Activated naive CD4-positive, alpha-beta T cell treated with anti-CD3 and anti-CD28 coated beads for 36 hours (primary cell): Measurements from ENCODE around the gene SLC40A1. TPM values are rescaled to one million over a fixed set of nuclear protein-coding genes. Genes with fewer than 3 reads are reported as not detected.

Experiments
- CTCF ChIA-PET: fragments of 350-600 bp; sonication (Branson Sonifier 250); formaldehyde crosslinking; loops from one replicate; lab custom pipeline; 2021; ENCODE audit warnings: antibody characterized with exemption; lab: Charles Lee
- DNase-seq: peaks from one replicate; pipeline ENCODE4 v3.0.0-alpha.2; 2020
- H3K27ac Mint-ChIP-seq: one replicate; pipeline ENCODE4 v1.8.0; 2021; ENCODE audit warnings: mild to moderate bottlenecking, mixed read lengths
- H3K27me3 Mint-ChIP-seq: one replicate; pipeline ENCODE4 v1.8.0; 2021; ENCODE audit warnings: low read depth, mixed read lengths
- H3K36me3 Mint-ChIP-seq: one replicate; pipeline ENCODE4 v1.8.0; 2021; ENCODE audit warnings: low read depth, mixed read lengths
- H3K4me1 Mint-ChIP-seq: one replicate; pipeline ENCODE4 v1.8.0; 2021; ENCODE audit warnings: low read depth, mixed read lengths
- H3K4me3 Mint-ChIP-seq: one replicate; pipeline ENCODE4 v1.8.0; 2021; ENCODE audit warnings: mild to moderate bottlenecking, moderate library complexity, mixed read lengths
- H3K9me3 Mint-ChIP-seq: one replicate; pipeline ENCODE4 v1.8.0; 2021; ENCODE audit warnings: mixed read lengths
- intact Hi-C: fragments of 100-400 bp; cut with micrococcal nuclease; formaldehyde crosslinking; loops from one replicate; pipeline ENCODE4 v1.15.1; 2023
- total RNA-seq, 2 experiments: library from RNA; stranded (reverse); gene quantifications; one replicate each; pipeline ENCODE4 v1.2.3, GENCODE V29; 2021

The SLC40A1 gene
- total RNA-seq, 2 experiments from 2014 or later, result 3.8 to 4.1 TPM

GRCh38 chr2:189557373-189557772 lies 23.2 kb downstream of the SLC40A1 start:
- H3K4me1 Mint-ChIP-seq, result peaks cover 8% of the 10 kb centered on the region
- no peaks in the 10 kb centered on the region for H3K27me3 Mint-ChIP-seq
- H3K9me3 Mint-ChIP-seq, result no peaks in the 10 kb centered on the region
- no peak overlapping the region for H3K4me3 Mint-ChIP-seq
- intact Hi-C loops, result no loop called here
- H3K27ac Mint-ChIP-seq, result no peak overlapping the region
- no peaks in the 10 kb centered on the region for H3K36me3 Mint-ChIP-seq
- no peak for DNase-seq
- CTCF ChIA-PET, result no interaction called here

GRCh38 chr2:189556526-189556925 lies 24.1 kb downstream of the SLC40A1 start:
- Mint-ChIP-seq H3K36me3 (no peaks in the 10 kb centered on the region), H3K27me3 (no peaks in the 10 kb centered on the region)
- CTCF ChIA-PET, result no interaction called here

GRCh38 chr2:189555232-189555631 lies 25.4 kb downstream of the SLC40A1 start:
- Mint-ChIP-seq H3K4me1 (peaks cover 8% of the 10 kb centered on the region), H3K27me3 (no peaks in the 10 kb centered on the region), H3K27ac (no peak overlapping the region), H3K36me3 (no peaks in the 10 kb centered on the region), H3K4me3 (no peak overlapping the region), H3K9me3 (no peaks in the 10 kb centered on the region)
- intact Hi-C loops, result no loop called here
- no peak for DNase-seq
- CTCF ChIA-PET, result no interaction called here

More at GRCh38 chr2:189556526-189556925, 24.1 kb downstream of the SLC40A1 start:
- Mint-ChIP-seq H3K4me3 (no peak overlapping the region), H3K9me3 (no peaks in the 10 kb centered on the region), H3K4me1 (peaks cover 8% of the 10 kb centered on the region), H3K27ac (no peak overlapping the region)
- no peak for DNase-seq
- intact Hi-C loops, result no loop called here

GRCh38 chr2:189553504-189554088 lies 27.0 kb downstream of the SLC40A1 start:
- H3K36me3 Mint-ChIP-seq, result no peaks in the 10 kb centered on the region
- DNase-seq, result no peak
- no peaks in the 10 kb centered on the region for H3K9me3 Mint-ChIP-seq
- H3K27me3 Mint-ChIP-seq, result no peaks in the 10 kb centered on the region
- H3K4me1 Mint-ChIP-seq, result no peaks in the 10 kb centered on the region
- no peak overlapping the region for H3K4me3 Mint-ChIP-seq
- intact Hi-C loops, result no loop called here
- CTCF ChIA-PET, result no interaction called here
- no peak overlapping the region for H3K27ac Mint-ChIP-seq

GRCh38 chr2:189552991-189553404 lies 27.6 kb downstream of the SLC40A1 start:
- intact Hi-C loops, result no loop called here
- no peaks in the 10 kb centered on the region for H3K36me3 Mint-ChIP-seq
- no peaks in the 10 kb centered on the region for H3K4me1 Mint-ChIP-seq
- H3K27ac Mint-ChIP-seq, result no peak overlapping the region
- no peaks in the 10 kb centered on the region for H3K27me3 Mint-ChIP-seq
- DNase-seq, result no peak
- H3K9me3 Mint-ChIP-seq, result no peaks in the 10 kb centered on the region
- CTCF ChIA-PET, result no interaction called here
- no peak overlapping the region for H3K4me3 Mint-ChIP-seq

GRCh38 chr2:189552334-189552990 lies 28.1 kb downstream of the SLC40A1 start:
- Mint-ChIP-seq H3K4me3 (no peak overlapping the region), H3K36me3 (no peaks in the 10 kb centered on the region), H3K27me3 (no peaks in the 10 kb centered on the region), H3K4me1 (no peaks in the 10 kb centered on the region), H3K27ac (no peak overlapping the region), H3K9me3 (no peaks in the 10 kb centered on the region)
- intact Hi-C loops, result no loop called here
- CTCF ChIA-PET, result no interaction called here
- DNase-seq, result no peak

GRCh38 chr2:189551808-189552207 lies 28.8 kb downstream of the SLC40A1 start:
- CTCF ChIA-PET, result no interaction called here
- no peak for DNase-seq
- no peaks in the 10 kb centered on the region for H3K9me3 Mint-ChIP-seq
- H3K36me3 Mint-ChIP-seq, result no peaks in the 10 kb centered on the region
- no peak overlapping the region for H3K4me3 Mint-ChIP-seq
- H3K27ac Mint-ChIP-seq, result no peak overlapping the region
- no peaks in the 10 kb centered on the region for H3K4me1 Mint-ChIP-seq
- intact Hi-C loops, result no loop called here
- H3K27me3 Mint-ChIP-seq, result no peaks in the 10 kb centered on the region

- Mint-ChIP-seq H3K9me3 (no peaks in the 10 kb centered on the region), H3K36me3 (no peaks in the 10 kb centered on the region), H3K27ac (no peak overlapping the region), H3K4me1 (no peaks in the 10 kb centered on the region), H3K4me3 (no peak overlapping the region), H3K27me3 (no peaks in the 10 kb centered on the region)
- CTCF ChIA-PET, result interaction anchor here (0.5 to 0.6 kb wide), 2 partner anchors 81 to 345 kb away, joined by 3 read pairs; no protein-coding TSS in a partner anchor
- intact Hi-C loops, result no loop called here
- no peak for DNase-seq
These were observed 31.1 kb downstream of the SLC40A1 start for GRCh38 chr2:189549449-189549832.

GRCh38 chr2:189548666-189549448 lies 31.7 kb downstream of the SLC40A1 start:
- H3K27me3 Mint-ChIP-seq, result no peaks in the 10 kb centered on the region
- CTCF ChIA-PET, result interaction anchor here (0.6 to 0.7 kb wide), 2 partner anchors 10 to 16 kb away, joined by 3 read pairs; no protein-coding TSS in a partner anchor
- no peak overlapping the region for H3K27ac Mint-ChIP-seq
- DNase-seq, result no peak
- intact Hi-C loops, result no loop called here
- H3K4me1 Mint-ChIP-seq, result no peaks in the 10 kb centered on the region
- H3K9me3 Mint-ChIP-seq, result no peaks in the 10 kb centered on the region
- no peaks in the 10 kb centered on the region for H3K36me3 Mint-ChIP-seq
- no peak overlapping the region for H3K4me3 Mint-ChIP-seq

GRCh38 chr2:189545418-189545817 lies 35.2 kb downstream of the SLC40A1 start:
- intact Hi-C loops, result no loop called here
- Mint-ChIP-seq H3K36me3 (no peaks in the 10 kb centered on the region), H3K27me3 (no peaks in the 10 kb centered on the region), H3K4me1 (no peaks in the 10 kb centered on the region), H3K9me3 (no peaks in the 10 kb centered on the region), H3K4me3 (no peak overlapping the region), H3K27ac (no peak overlapping the region)
- CTCF ChIA-PET, result no interaction called here
- DNase-seq, result no peak

GRCh38 chr2:189544318-189545042 lies 36.1 kb downstream of the SLC40A1 start:
- H3K27me3 Mint-ChIP-seq, result no peaks in the 10 kb centered on the region
- CTCF ChIA-PET, result interaction anchor here (1.2 kb wide), 1 partner anchor 154 kb away, joined by 3 read pairs; no protein-coding TSS in a partner anchor
- H3K4me3 Mint-ChIP-seq, result no peak overlapping the region
- intact Hi-C loops, result no loop called here
- H3K27ac Mint-ChIP-seq, result no peak overlapping the region
- H3K4me1 Mint-ChIP-seq, result no peaks in the 10 kb centered on the region
- no peak for DNase-seq
- no peaks in the 10 kb centered on the region for H3K36me3 Mint-ChIP-seq
- H3K9me3 Mint-ChIP-seq, result no peaks in the 10 kb centered on the region

GRCh38 chr2:189543367-189543766 lies 37.2 kb downstream of the SLC40A1 start:
- intact Hi-C loops, result no loop called here
- H3K27ac Mint-ChIP-seq, result no peak overlapping the region
- no peaks in the 10 kb centered on the region for H3K9me3 Mint-ChIP-seq
- no peak for DNase-seq
- no peaks in the 10 kb centered on the region for H3K27me3 Mint-ChIP-seq
- no peaks in the 10 kb centered on the region for H3K4me1 Mint-ChIP-seq
- no peak overlapping the region for H3K4me3 Mint-ChIP-seq
- H3K36me3 Mint-ChIP-seq, result no peaks in the 10 kb centered on the region
- CTCF ChIA-PET, result no interaction called here
